ENCODE results near the gene UPB1. TPM values are rescaled to one million over a fixed set of nuclear protein-coding genes. Genes with fewer than 3 reads are reported as not detected.

Gene UPB1
- total and polyA plus RNA-seq, 9 of the 15 experiments (the other 6 are each of a cell fraction or from before 2014, with no cell fraction given): 0.06 to 0.11 TPM; not detected in 7

DNA sequence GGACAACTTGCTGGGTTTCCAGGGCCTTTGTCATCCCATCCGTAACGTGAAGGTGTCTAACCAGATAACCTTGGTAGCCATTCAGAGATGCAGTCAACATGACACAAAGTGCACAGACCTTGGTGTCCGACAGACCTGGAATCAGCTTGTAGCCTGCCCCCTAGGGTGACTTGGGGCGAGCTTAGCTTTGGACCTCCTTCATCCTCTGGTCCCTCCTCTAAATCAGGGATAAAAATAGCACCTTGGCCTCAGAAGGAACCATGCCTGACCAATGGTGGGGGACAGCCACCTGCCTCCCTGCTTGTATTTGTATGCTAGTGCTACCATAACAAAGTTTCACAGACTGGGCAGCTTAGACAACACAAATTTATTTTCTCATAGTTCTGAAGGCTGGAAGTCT is 64.3 kb downstream of the UPB1 start:
- ChIA-PET CTCF (ENCODE audit: low intra/inter-chr PET ratio) (no interaction called here), POLR2A (interaction anchor here (1.8 kb wide), 1 partner anchor 10 kb away, joined by 4 read pairs; no protein-coding TSS in a partner anchor)
- Histone ChIP-seq H3K79me2 (ENCODE audit: control insufficient read depth, insufficient read depth, low read length) (peaks cover 88% of the 10 kb centered on the region), H3K9ac (ENCODE audit: insufficient read depth in 1 of 2, low read depth in 2 of 2, low read length in 2 of 2) (no peak overlapping the region), H3K9me1 (ENCODE audit: control insufficient read depth, insufficient read depth, low read length) (no peaks in the 10 kb centered on the region), H3K4me2 (ENCODE audit: insufficient read depth, low read length) (no peak overlapping the region), H3K9me3 (replicated peaks; ENCODE audit: control insufficient read depth, insufficient read depth, low read depth, low read length) (no peaks in the 10 kb centered on the region), H3K4me3 (no peak overlapping the region), H3K27ac (ENCODE audit: extremely low read depth, low read depth, low read length) (no peak overlapping the region), H3K4me1 (replicated peaks in 1 of 2; ENCODE audit: control insufficient read depth in 2 of 2, insufficient read depth in 2 of 2, low read length in 2 of 2) (peaks cover 11 to 13% of the 10 kb centered on the region in 2 experiments; a peak in 4 of 5 replicates), H4K20me1 (replicated peaks; ENCODE audit: control insufficient read depth, insufficient read depth, low read length) (peaks cover 11% of the 10 kb centered on the region), H3K27me3 (ENCODE audit: control insufficient read depth in 2 of 2, insufficient read depth in 2 of 2, low read length in 2 of 2) (no peaks in the 10 kb centered on the region), H3K36me3 (ENCODE audit: control insufficient read depth, insufficient read depth, low read length) (peaks cover 66% of the 10 kb centered on the region), H2AFZ (ENCODE audit: low read depth, low read length) (no peak overlapping the region)
- intact Hi-C loops (cut with micrococcal nuclease) (no loop called here), in situ Hi-C loops (cut with MboI) (no loop called here)
- FAIRE-seq: no peak
- WGBS (ENCODE audit: insufficient coverage, low coverage, missing lambda C conversion rate): 56% methylated on average over 4 of the region's 4 CpGs
- no peak for ATAC-seq
- BruUV-seq (replicated peaks): no TSS peak
- DNase-seq (ENCODE audit: extremely low read depth in 1 of 4, low spot score in 3 of 4): peak in 1 of 4 experiments; percentile 10
- TF ChIP-seq EP300 (IDR thresholded peaks at IDR 0.05; ENCODE audit: low read length) (no peak), DNMT1 (IDR thresholded peaks at IDR 0.05) (no peak), RUNX1 (IDR thresholded peaks at IDR 0.05; ENCODE audit: low read depth) (no peak), PHF20 (IDR thresholded peaks at IDR 0.05; ENCODE audit: partially characterized antibody) (no peak), TBL1XR1 (IDR thresholded peaks at IDR 0.05; ENCODE audit: low read length in 2 of 2) (no peak), CBX1 (IDR thresholded peaks at IDR 0.05; ENCODE audit: low read depth) (no peak), TRIM28 (IDR thresholded peaks at IDR 0.05) (no peak), DDX20 (tag; IDR thresholded peaks at IDR 0.05; ENCODE audit: low read depth) (no peak), CBFA2T2 (conservative IDR thresholded peaks at IDR 0.05) (no peak), MED1 (CRISPR knock-in tag; IDR thresholded peaks at IDR 0.05; ENCODE audit: borderline replicate concordance) (no peak), MYBL2 (IDR thresholded peaks at IDR 0.05; ENCODE audit: low read depth) (no peak), MYBL2 (CRISPR knock-in tag; IDR thresholded peaks at IDR 0.05; ENCODE audit: borderline replicate concordance) (no peak)
- TF ChIP-seq, protein P1, sequence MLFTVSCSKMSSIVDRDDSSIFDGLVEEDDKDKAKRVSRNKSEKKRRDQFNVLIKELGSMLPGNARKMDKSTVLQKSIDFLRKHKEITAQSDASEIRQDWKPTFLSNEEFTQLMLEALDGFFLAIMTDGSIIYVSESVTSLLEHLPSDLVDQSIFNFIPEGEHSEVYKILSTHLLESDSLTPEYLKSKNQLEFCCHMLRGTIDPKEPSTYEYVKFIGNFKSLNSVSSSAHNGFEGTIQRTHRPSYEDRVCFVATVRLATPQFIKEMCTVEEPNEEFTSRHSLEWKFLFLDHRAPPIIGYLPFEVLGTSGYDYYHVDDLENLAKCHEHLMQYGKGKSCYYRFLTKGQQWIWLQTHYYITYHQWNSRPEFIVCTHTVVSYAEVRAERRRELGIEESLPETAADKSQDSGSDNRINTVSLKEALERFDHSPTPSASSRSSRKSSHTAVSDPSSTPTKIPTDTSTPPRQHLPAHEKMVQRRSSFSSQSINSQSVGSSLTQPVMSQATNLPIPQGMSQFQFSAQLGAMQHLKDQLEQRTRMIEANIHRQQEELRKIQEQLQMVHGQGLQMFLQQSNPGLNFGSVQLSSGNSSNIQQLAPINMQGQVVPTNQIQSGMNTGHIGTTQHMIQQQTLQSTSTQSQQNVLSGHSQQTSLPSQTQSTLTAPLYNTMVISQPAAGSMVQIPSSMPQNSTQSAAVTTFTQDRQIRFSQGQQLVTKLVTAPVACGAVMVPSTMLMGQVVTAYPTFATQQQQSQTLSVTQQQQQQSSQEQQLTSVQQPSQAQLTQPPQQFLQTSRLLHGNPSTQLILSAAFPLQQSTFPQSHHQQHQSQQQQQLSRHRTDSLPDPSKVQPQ (CRISPR knock-in tag; IDR thresholded peaks at IDR 0.05; ENCODE audit: borderline replicate concordance): no peak
- TF ChIP-seq, protein P2, sequence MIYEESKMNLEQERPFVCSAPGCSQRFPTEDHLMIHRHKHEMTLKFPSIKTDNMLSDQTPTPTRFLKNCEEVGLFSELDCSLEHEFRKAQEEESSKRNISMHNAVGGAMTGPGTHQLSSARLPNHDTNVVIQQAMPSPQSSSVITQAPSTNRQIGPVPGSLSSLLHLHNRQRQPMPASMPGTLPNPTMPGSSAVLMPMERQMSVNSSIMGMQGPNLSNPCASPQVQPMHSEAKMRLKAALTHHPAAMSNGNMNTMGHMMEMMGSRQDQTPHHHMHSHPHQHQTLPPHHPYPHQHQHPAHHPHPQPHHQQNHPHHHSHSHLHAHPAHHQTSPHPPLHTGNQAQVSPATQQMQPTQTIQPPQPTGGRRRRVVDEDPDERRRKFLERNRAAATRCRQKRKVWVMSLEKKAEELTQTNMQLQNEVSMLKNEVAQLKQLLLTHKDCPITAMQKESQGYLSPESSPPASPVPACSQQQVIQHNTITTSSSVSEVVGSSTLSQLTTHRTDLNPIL (CRISPR knock-in tag; IDR thresholded peaks at IDR 0.05): no peak
- TF ChIP-seq, protein P3, sequence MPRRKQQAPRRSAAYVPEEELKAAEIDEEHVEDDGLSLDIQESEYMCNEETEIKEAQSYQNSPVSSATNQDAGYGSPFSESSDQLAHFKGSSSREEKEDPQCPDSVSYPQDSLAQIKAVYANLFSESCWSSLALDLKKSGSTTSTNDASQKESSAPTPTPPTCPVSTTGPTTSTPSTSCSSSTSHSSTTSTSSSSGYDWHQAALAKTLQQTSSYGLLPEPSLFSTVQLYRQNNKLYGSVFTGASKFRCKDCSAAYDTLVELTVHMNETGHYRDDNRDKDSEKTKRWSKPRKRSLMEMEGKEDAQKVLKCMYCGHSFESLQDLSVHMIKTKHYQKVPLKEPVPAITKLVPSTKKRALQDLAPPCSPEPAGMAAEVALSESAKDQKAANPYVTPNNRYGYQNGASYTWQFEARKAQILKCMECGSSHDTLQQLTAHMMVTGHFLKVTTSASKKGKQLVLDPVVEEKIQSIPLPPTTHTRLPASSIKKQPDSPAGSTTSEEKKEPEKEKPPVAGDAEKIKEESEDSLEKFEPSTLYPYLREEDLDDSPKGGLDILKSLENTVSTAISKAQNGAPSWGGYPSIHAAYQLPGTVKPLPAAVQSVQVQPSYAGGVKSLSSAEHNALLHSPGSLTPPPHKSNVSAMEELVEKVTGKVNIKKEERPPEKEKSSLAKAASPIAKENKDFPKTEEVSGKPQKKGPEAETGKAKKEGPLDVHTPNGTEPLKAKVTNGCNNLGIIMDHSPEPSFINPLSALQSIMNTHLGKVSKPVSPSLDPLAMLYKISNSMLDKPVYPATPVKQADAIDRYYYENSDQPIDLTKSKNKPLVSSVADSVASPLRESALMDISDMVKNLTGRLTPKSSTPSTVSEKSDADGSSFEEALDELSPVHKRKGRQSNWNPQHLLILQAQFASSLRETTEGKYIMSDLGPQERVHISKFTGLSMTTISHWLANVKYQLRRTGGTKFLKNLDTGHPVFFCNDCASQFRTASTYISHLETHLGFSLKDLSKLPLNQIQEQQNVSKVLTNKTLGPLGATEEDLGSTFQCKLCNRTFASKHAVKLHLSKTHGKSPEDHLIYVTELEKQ (CRISPR knock-in tag; IDR thresholded peaks at IDR 0.05): no peak
- TF ChIP-seq, protein P4, sequence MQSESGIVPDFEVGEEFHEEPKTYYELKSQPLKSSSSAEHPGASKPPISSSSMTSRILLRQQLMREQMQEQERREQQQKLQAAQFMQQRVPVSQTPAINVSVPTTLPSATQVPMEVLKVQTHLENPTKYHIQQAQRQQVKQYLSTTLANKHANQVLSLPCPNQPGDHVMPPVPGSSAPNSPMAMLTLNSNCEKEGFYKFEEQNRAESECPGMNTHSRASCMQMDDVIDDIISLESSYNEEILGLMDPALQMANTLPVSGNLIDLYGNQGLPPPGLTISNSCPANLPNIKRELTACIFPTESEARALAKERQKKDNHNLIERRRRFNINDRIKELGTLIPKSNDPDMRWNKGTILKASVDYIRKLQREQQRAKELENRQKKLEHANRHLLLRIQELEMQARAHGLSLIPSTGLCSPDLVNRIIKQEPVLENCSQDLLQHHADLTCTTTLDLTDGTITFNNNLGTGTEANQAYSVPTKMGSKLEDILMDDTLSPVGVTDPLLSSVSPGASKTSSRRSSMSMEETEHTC (IDR thresholded peaks at IDR 0.05): no peak

All from K562 (cell line).